ENCODE data around the gene NECTIN1.

NECTIN1 gene

DNA sequence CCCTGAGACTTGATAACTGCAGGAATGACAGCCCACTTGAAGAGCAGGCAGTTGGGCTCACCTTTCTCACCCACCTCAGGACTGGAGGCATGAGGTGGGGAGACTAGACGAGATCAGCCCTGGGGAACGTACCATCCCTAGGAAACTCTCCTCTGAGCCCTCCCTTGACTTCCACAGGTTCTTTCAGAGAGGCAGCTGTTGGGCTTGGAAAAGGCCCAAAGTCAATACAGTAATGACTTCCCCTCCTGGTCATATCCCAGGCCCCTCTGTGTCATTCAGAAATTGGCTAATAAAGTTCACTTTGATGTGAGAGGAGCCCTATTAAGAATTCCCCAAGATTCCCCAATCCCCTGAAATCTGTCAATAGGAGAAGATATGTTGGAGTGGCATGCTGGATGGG is 5.8 kb upstream of the NECTIN1 start:
- ChIA-PET POLR2A (no interaction called here), CTCF (interaction anchor here (1.0 kb wide), 1 partner anchor 14 kb away, joined by 5 read pairs; no protein-coding TSS in a partner anchor)
- TF ChIP-seq, protein P1, sequence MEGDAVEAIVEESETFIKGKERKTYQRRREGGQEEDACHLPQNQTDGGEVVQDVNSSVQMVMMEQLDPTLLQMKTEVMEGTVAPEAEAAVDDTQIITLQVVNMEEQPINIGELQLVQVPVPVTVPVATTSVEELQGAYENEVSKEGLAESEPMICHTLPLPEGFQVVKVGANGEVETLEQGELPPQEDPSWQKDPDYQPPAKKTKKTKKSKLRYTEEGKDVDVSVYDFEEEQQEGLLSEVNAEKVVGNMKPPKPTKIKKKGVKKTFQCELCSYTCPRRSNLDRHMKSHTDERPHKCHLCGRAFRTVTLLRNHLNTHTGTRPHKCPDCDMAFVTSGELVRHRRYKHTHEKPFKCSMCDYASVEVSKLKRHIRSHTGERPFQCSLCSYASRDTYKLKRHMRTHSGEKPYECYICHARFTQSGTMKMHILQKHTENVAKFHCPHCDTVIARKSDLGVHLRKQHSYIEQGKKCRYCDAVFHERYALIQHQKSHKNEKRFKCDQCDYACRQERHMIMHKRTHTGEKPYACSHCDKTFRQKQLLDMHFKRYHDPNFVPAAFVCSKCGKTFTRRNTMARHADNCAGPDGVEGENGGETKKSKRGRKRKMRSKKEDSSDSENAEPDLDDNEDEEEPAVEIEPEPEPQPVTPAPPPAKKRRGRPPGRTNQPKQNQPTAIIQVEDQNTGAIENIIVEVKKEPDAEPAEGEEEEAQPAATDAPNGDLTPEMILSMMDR (IDR thresholded peaks at IDR 0.05; ENCODE audit: insufficient read depth, low read length, missing control alignments) = no peak
- DNase-seq (ENCODE audit: low read depth, low spot score) = no peak
- H3K4me3 ChIP-seq (ENCODE audit: low read depth, low read length) = no peak overlapping the region

DNA sequence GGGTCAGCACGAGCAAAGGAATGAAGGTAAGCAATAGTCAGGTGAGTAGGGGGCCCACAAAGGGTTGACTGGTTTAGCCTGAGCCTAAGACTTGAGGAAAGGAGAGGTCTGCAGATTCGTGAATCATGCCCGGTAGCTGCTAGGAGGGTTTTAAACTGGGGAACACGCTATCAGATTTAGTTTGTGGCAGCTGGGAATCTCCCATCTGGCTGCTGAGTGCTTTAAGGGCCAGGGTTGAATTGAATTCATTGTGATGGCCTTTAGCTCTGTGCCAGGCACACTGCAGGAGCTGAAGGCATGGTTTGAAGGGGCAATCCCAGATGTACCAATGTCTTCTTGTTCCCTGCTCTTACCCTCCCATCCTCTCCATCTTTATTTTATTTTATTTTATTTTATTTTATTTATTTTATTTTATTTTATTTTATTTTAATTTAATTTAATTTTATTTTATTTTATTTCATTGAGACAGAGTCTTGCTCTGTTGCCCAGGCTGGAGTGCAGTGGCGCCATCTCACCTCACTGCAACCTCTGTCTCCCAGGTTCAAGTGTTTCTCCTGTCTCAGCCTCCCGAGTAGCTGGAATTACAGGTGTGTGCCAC is 1.9 kb upstream of the NECTIN1 start:
- H3K4me3 ChIP-seq (ENCODE audit: low read depth, low read length) = no peak overlapping the region
- DNase-seq (ENCODE audit: low read depth, low spot score) = no peak
- POLR2A ChIA-PET = no interaction called here
- TF ChIP-seq, protein P1 (IDR thresholded peaks at IDR 0.05; ENCODE audit: insufficient read depth, low read length, missing control alignments) = no peak
- CTCF ChIA-PET = interaction anchor here (0.8 to 1.9 kb wide), 6 partner anchors 9 to 25 kb away, joined by 3 to 11 read pairs (median 4); no protein-coding TSS in a partner anchor

DNA sequence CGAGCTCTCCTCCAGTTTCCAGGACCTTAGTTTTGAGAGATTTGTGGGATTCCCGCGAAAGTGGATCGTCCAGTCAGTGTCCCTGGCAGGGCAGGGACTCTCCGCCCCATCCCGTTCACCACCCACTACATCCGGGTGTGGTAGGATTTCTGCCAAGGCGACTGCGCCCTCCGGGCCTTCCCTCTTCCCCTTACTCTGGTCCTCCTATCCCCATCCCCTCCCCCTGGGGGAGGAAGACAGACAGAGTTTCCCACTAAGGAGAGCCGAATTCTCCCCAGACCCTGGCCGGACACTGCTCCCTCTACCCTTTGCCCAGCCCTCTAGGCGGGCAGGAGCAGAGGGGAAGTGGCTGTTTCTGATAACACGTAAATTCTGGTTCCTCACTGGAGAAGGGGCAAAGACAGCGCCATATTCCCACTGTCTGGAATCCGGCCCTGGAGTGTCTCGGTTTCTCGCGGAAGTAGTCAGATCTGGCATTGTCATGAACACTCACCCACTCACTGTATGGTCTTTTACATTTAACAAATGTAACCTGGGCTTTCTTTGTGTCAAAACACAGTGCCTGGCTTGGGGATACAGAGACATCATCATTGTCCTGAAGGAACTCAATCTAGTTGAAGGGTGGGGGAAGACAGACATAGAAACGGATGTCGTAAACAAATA is 1.1 kb upstream of the NECTIN1 start:
- H3K4me3 ChIP-seq (ENCODE audit: low read depth, low read length) = peak overlapping the region; percentile 67
- TF ChIP-seq, protein P1 (IDR thresholded peaks at IDR 0.05; ENCODE audit: insufficient read depth, low read length, missing control alignments) = no peak
- CTCF ChIA-PET = interaction anchor here (0.7 to 4.2 kb wide), 52 partner anchors 9 to 486 kb away, joined by 3 to 56 read pairs (median 6); no protein-coding TSS in a partner anchor
- no peak for DNase-seq (ENCODE audit: low read depth, low spot score)
- POLR2A ChIA-PET = interaction anchor here (1.0 to 1.5 kb wide), 2 partner anchors 63 to 378 kb away, joined by 5 read pairs; no protein-coding TSS in a partner anchor

DNA sequence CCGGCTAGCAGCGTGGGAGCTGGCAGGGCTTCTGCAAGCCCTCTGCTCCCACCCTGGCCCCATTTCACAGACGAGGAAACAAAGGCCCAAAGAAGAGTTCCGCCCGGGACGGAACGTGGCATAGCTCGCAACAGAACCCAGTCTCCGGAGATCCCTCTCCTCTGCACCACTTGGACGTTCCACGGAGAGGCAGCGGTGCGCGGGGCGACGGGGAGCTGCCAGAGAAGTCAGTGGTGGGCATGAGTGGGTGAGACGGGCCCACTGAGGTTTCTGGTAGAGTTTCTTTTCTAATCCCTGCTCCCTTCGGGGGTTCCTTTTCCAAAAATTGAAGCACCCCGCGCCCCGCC is 554 bp upstream of the NECTIN1 start:
- TF ChIP-seq, protein P1 (IDR thresholded peaks at IDR 0.05; ENCODE audit: insufficient read depth, low read length, missing control alignments) = no peak
- CTCF ChIA-PET = interaction anchor here (0.7 to 4.2 kb wide), 54 partner anchors 10 to 486 kb away, joined by 3 to 56 read pairs (median 5); no protein-coding TSS in a partner anchor
- peak overlapping the region; percentile 67 for H3K4me3 ChIP-seq (ENCODE audit: low read depth, low read length)
- POLR2A ChIA-PET = interaction anchor here (1.0 to 1.5 kb wide), 4 partner anchors 19 to 379 kb away, joined by 3 to 5 read pairs (median 4); no protein-coding TSS in a partner anchor
- no peak for DNase-seq (ENCODE audit: low read depth, low spot score)

DNA sequence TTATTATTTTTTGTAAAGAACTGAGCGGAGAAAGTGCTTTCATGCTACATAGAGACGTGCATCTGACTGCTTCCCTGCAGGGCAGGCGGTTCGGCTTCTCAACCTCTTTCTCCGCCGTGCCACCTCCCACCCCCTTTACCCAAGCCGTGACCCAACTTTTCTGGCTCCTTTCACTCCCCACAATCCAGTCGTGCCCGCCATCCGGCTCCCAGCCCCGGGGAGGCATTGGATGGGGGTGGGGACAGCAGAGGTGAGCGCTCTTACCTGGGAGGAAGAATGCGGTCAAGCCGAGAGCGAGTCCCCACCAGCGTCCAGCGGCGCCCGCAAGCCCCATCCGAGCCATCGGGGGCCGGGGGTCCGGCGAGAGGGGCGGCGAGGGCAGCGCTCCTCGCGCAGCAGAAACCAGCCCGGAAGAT is 781 bp downstream of the NECTIN1 start:
- TF ChIP-seq, protein P1 (IDR thresholded peaks at IDR 0.05; ENCODE audit: insufficient read depth, low read length, missing control alignments) = no peak
- ChIA-PET POLR2A (no interaction called here), CTCF (interaction anchor here (0.6 to 4.2 kb wide), 6 partner anchors 9 to 574 kb away, joined by 3 to 56 read pairs (median 11); no protein-coding TSS in a partner anchor)
- peak overlapping the region; percentile 67 for H3K4me3 ChIP-seq (ENCODE audit: low read depth, low read length)
- DNase-seq (ENCODE audit: low read depth, low spot score) = no peak

DNA sequence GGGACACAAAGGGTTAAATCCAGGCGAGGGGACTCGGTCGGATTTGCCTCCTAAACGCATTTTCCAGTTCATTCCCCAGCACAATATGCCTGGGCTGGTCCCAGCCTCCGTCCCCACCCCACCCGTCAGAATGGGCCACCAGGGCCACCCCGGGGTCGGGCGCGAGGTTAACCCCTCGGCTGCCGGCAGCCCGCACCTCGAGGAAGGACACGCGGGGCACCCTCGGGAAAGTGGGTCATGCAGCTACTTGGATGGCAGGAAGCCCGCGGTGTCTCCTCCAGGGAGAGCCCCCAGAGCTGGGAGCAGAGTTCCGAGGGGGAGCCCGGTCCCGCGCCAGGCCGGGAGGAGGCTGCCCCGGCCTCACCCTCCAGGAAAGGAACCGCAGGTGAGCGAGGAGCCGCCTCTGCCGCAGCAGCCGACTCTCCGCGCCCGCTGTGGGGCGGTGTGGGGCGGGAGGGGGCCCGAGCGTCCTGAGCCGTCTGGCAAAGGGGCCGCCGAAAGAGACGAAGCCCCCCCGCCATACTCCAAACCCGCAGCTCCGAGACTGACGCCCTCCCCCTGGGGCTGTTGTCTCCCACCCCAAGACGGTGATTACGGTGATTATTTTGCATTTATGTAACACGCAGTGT is 1.4 kb downstream of the NECTIN1 start:
- POLR2A ChIA-PET = no interaction called here
- CTCF ChIA-PET = interaction anchor here (0.6 to 4.2 kb wide), 8 partner anchors 8 to 575 kb away, joined by 3 to 56 read pairs (median 5); no protein-coding TSS in a partner anchor
- no peak for DNase-seq (ENCODE audit: low read depth, low spot score)
- peak overlapping the region; percentile 67 for H3K4me3 ChIP-seq (ENCODE audit: low read depth, low read length)
- TF ChIP-seq, protein P1 (IDR thresholded peaks at IDR 0.05; ENCODE audit: insufficient read depth, low read length, missing control alignments) = peak; percentile 29
